ENCODE measurements around the gene PTOV1.

Gene PTOV1

GRCh38 chr19:49831592-49831991 lies 19.4 kb upstream of the PTOV1 start:
- no peaks in the 10 kb centered on the region for H3K27me3 ChIP-seq (replicated peaks; ENCODE audit: control insufficient read depth, insufficient read depth, low read length, poor library complexity, severe bottlenecking)
- no peaks in the 10 kb centered on the region for H3K9me3 ChIP-seq (ENCODE audit: control insufficient read depth, low read length)
- no peak for DNase-seq
- no peaks in the 10 kb centered on the region for H3K4me1 ChIP-seq (ENCODE audit: control insufficient read depth, insufficient read depth, low read length, poor library complexity, severe bottlenecking)
- no peak overlapping the region for H3K4me3 ChIP-seq (ENCODE audit: insufficient read depth, low read depth, low read length, poor library complexity, severe bottlenecking)
- no peak overlapping the region for H3K27ac ChIP-seq (ENCODE audit: insufficient read depth, low read length, poor library complexity, severe bottlenecking)
- peaks cover 73% of the 10 kb centered on the region for H3K36me3 ChIP-seq (ENCODE audit: control insufficient read depth, insufficient read depth, low read length)

GRCh38 chr19:49832556-49832955 lies 18.4 kb upstream of the PTOV1 start:
- no peak for DNase-seq
- Histone ChIP-seq H3K27me3 (replicated peaks; ENCODE audit: control insufficient read depth, insufficient read depth, low read length, poor library complexity, severe bottlenecking) (no peaks in the 10 kb centered on the region), H3K36me3 (ENCODE audit: control insufficient read depth, insufficient read depth, low read length) (peaks cover 76% of the 10 kb centered on the region), H3K4me1 (ENCODE audit: control insufficient read depth, insufficient read depth, low read length, poor library complexity, severe bottlenecking) (no peaks in the 10 kb centered on the region), H3K4me3 (ENCODE audit: insufficient read depth, low read depth, low read length, poor library complexity, severe bottlenecking) (no peak overlapping the region), H3K27ac (ENCODE audit: insufficient read depth, low read length, poor library complexity, severe bottlenecking) (no peak overlapping the region), H3K9me3 (ENCODE audit: control insufficient read depth, low read length) (no peaks in the 10 kb centered on the region)

- no peak for DNase-seq
- no peak overlapping the region for H3K27ac ChIP-seq (ENCODE audit: insufficient read depth, low read length, poor library complexity, severe bottlenecking)
- H3K9me3 ChIP-seq (ENCODE audit: control insufficient read depth, low read length) = no peaks in the 10 kb centered on the region
- no peaks in the 10 kb centered on the region for H3K4me1 ChIP-seq (ENCODE audit: control insufficient read depth, insufficient read depth, low read length, poor library complexity, severe bottlenecking)
- H3K4me3 ChIP-seq (ENCODE audit: insufficient read depth, low read depth, low read length, poor library complexity, severe bottlenecking) = no peak overlapping the region
- H3K36me3 ChIP-seq (ENCODE audit: control insufficient read depth, insufficient read depth, low read length) = peaks cover 80% of the 10 kb centered on the region
- no peaks in the 10 kb centered on the region for H3K27me3 ChIP-seq (replicated peaks; ENCODE audit: control insufficient read depth, insufficient read depth, low read length, poor library complexity, severe bottlenecking)
Measured at GRCh38 chr19:49833599-49833998, 17.4 kb upstream of the PTOV1 start.

GRCh38 chr19:49835562-49835961 lies 15.4 kb upstream of the PTOV1 start:
- Histone ChIP-seq H3K27me3 (replicated peaks; ENCODE audit: control insufficient read depth, insufficient read depth, low read length, poor library complexity, severe bottlenecking) (no peaks in the 10 kb centered on the region), H3K9me3 (ENCODE audit: control insufficient read depth, low read length) (no peaks in the 10 kb centered on the region), H3K4me3 (ENCODE audit: insufficient read depth, low read depth, low read length, poor library complexity, severe bottlenecking) (no peak overlapping the region), H3K4me1 (ENCODE audit: control insufficient read depth, insufficient read depth, low read length, poor library complexity, severe bottlenecking) (no peaks in the 10 kb centered on the region), H3K27ac (ENCODE audit: insufficient read depth, low read length, poor library complexity, severe bottlenecking) (no peak overlapping the region), H3K36me3 (ENCODE audit: control insufficient read depth, insufficient read depth, low read length) (peaks cover 75% of the 10 kb centered on the region)
- DNase-seq = no peak

- Histone ChIP-seq H3K4me1 (ENCODE audit: control insufficient read depth, insufficient read depth, low read length, poor library complexity, severe bottlenecking) (no peaks in the 10 kb centered on the region), H3K9me3 (ENCODE audit: control insufficient read depth, low read length) (no peaks in the 10 kb centered on the region), H3K27ac (ENCODE audit: insufficient read depth, low read length, poor library complexity, severe bottlenecking) (no peak overlapping the region), H3K4me3 (ENCODE audit: insufficient read depth, low read depth, low read length, poor library complexity, severe bottlenecking) (no peak overlapping the region), H3K36me3 (ENCODE audit: control insufficient read depth, insufficient read depth, low read length) (peaks cover 67% of the 10 kb centered on the region), H3K27me3 (replicated peaks; ENCODE audit: control insufficient read depth, insufficient read depth, low read length, poor library complexity, severe bottlenecking) (no peaks in the 10 kb centered on the region)
- no peak for DNase-seq
Measured at GRCh38 chr19:49836176-49837008, 14.6 kb upstream of the PTOV1 start.

- Histone ChIP-seq H3K4me1 (ENCODE audit: control insufficient read depth, insufficient read depth, low read length, poor library complexity, severe bottlenecking) (no peaks in the 10 kb centered on the region), H3K9me3 (ENCODE audit: control insufficient read depth, low read length) (no peaks in the 10 kb centered on the region), H3K27ac (ENCODE audit: insufficient read depth, low read length, poor library complexity, severe bottlenecking) (no peak overlapping the region), H3K36me3 (ENCODE audit: control insufficient read depth, insufficient read depth, low read length) (peaks cover 61% of the 10 kb centered on the region), H3K4me3 (ENCODE audit: insufficient read depth, low read depth, low read length, poor library complexity, severe bottlenecking) (no peak overlapping the region), H3K27me3 (replicated peaks; ENCODE audit: control insufficient read depth, insufficient read depth, low read length, poor library complexity, severe bottlenecking) (no peaks in the 10 kb centered on the region)
- no peak for DNase-seq
Measured at GRCh38 chr19:49837009-49837310, 14.0 kb upstream of the PTOV1 start.

- H3K4me1 ChIP-seq (ENCODE audit: control insufficient read depth, insufficient read depth, low read length, poor library complexity, severe bottlenecking) = no peaks in the 10 kb centered on the region
- no peak overlapping the region for H3K4me3 ChIP-seq (ENCODE audit: insufficient read depth, low read depth, low read length, poor library complexity, severe bottlenecking)
- peaks cover 57% of the 10 kb centered on the region for H3K36me3 ChIP-seq (ENCODE audit: control insufficient read depth, insufficient read depth, low read length)
Measured at GRCh38 chr19:49837425-49837824, 13.5 kb upstream of the PTOV1 start.

GRCh38 chr19:49838885-49839588 lies 11.9 kb upstream of the PTOV1 start:
- H3K36me3 ChIP-seq (ENCODE audit: control insufficient read depth, insufficient read depth, low read length) = peaks cover 43% of the 10 kb centered on the region

More at GRCh38 chr19:49837425-49837824, 13.5 kb upstream of the PTOV1 start:
- no peak overlapping the region for H3K27ac ChIP-seq (ENCODE audit: insufficient read depth, low read length, poor library complexity, severe bottlenecking)
- no peak for DNase-seq
- H3K27me3 ChIP-seq (replicated peaks; ENCODE audit: control insufficient read depth, insufficient read depth, low read length, poor library complexity, severe bottlenecking) = no peaks in the 10 kb centered on the region
- H3K9me3 ChIP-seq (ENCODE audit: control insufficient read depth, low read length) = no peaks in the 10 kb centered on the region

GRCh38 chr19:49839713-49840112 lies 11.2 kb upstream of the PTOV1 start:
- no peak overlapping the region for H3K4me3 ChIP-seq (ENCODE audit: insufficient read depth, low read depth, low read length, poor library complexity, severe bottlenecking)
- DNase-seq = no peak
- no peak overlapping the region for H3K27ac ChIP-seq (ENCODE audit: insufficient read depth, low read length, poor library complexity, severe bottlenecking)
- peaks cover 36% of the 10 kb centered on the region for H3K36me3 ChIP-seq (ENCODE audit: control insufficient read depth, insufficient read depth, low read length)
- H3K4me1 ChIP-seq (ENCODE audit: control insufficient read depth, insufficient read depth, low read length, poor library complexity, severe bottlenecking) = no peaks in the 10 kb centered on the region
- no peaks in the 10 kb centered on the region for H3K27me3 ChIP-seq (replicated peaks; ENCODE audit: control insufficient read depth, insufficient read depth, low read length, poor library complexity, severe bottlenecking)
- no peaks in the 10 kb centered on the region for H3K9me3 ChIP-seq (ENCODE audit: control insufficient read depth, low read length)

More at GRCh38 chr19:49838885-49839588, 11.9 kb upstream of the PTOV1 start:
- Histone ChIP-seq H3K4me3 (ENCODE audit: insufficient read depth, low read depth, low read length, poor library complexity, severe bottlenecking) (no peak overlapping the region), H3K9me3 (ENCODE audit: control insufficient read depth, low read length) (no peaks in the 10 kb centered on the region), H3K4me1 (ENCODE audit: control insufficient read depth, insufficient read depth, low read length, poor library complexity, severe bottlenecking) (no peaks in the 10 kb centered on the region), H3K27ac (ENCODE audit: insufficient read depth, low read length, poor library complexity, severe bottlenecking) (no peak overlapping the region), H3K27me3 (replicated peaks; ENCODE audit: control insufficient read depth, insufficient read depth, low read length, poor library complexity, severe bottlenecking) (no peaks in the 10 kb centered on the region)
- no peak for DNase-seq

- H3K36me3 ChIP-seq (ENCODE audit: control insufficient read depth, insufficient read depth, low read length) = peaks cover 30% of the 10 kb centered on the region
- DNase-seq = no peak
- no peak overlapping the region for H3K27ac ChIP-seq (ENCODE audit: insufficient read depth, low read length, poor library complexity, severe bottlenecking)
- no peaks in the 10 kb centered on the region for H3K4me1 ChIP-seq (ENCODE audit: control insufficient read depth, insufficient read depth, low read length, poor library complexity, severe bottlenecking)
- no peak overlapping the region for H3K4me3 ChIP-seq (ENCODE audit: insufficient read depth, low read depth, low read length, poor library complexity, severe bottlenecking)
- H3K27me3 ChIP-seq (replicated peaks; ENCODE audit: control insufficient read depth, insufficient read depth, low read length, poor library complexity, severe bottlenecking) = no peaks in the 10 kb centered on the region
- no peaks in the 10 kb centered on the region for H3K9me3 ChIP-seq (ENCODE audit: control insufficient read depth, low read length)
Measured at GRCh38 chr19:49840321-49840720, 10.6 kb upstream of the PTOV1 start.
